Stimulated activated CD8-positive, alpha-beta memory T cell treated with anti-CD3 and anti-CD28 coated beads, Interleukin-2, amount 100 ng/mL, for 48 hours (primary cell): ENCODE data around the gene ALDH1L1.

ENCODE experiments used
- DNase-seq, 2 donors: peaks; one replicate each; pipeline ENCODE4 v3.0.0-alpha.2; 2020; ENCODE audit warnings: low read depth in 2 of 2

ALDH1L1 gene

DNA sequence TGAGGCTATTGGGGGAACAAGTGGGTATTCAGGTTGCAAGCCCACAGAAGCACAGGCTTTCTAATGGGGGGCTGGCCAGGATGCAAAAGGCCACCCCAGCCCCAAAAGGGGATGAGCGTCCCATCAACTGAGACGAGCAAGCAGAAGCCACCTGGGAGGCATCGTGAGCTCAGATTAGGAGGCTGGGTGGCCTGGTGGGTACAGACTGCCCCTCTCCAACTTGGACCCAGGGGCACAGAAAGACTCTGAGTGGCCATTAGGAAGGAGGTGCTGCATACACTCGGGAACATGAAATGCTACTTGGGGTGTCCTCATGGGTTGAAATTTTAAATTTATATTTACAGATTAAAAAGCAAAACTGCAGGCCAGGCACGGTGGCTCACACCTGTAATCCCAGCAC is 125.5 kb downstream of the ALDH1L1 start:
- DNase-seq = no peak

DNA sequence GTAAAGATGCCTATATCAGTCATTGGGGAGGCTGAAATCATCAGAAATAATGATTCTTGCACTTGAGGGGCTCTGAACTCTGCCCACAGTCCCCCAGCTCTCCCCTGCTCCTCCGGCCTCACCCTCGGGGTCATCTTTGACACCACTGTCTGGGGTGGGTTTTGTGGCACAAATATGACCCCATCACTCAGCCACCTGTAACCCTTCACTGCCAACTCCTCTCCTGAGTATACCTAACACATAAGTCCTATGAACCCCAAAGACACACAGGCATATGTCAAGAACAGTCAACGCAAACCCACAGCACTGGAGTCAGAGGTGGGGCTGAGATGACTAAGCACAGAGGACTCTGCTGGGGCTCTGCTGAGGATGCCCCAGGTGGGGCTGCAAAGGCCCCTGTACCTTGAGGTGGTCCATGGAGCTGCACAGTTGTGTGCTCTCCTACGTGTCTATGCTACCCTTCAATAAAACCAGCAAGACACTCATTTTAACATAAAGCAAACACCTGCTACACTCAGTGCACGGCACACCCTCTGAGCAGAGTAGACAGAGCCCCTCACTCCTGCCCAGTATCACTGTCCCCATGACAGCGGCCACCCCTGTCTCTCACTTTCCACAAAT is 126.3 kb downstream of the ALDH1L1 start:
- DNase-seq = no peak
